ENCODE measurements around the gene AKR1C2.

DNA sequence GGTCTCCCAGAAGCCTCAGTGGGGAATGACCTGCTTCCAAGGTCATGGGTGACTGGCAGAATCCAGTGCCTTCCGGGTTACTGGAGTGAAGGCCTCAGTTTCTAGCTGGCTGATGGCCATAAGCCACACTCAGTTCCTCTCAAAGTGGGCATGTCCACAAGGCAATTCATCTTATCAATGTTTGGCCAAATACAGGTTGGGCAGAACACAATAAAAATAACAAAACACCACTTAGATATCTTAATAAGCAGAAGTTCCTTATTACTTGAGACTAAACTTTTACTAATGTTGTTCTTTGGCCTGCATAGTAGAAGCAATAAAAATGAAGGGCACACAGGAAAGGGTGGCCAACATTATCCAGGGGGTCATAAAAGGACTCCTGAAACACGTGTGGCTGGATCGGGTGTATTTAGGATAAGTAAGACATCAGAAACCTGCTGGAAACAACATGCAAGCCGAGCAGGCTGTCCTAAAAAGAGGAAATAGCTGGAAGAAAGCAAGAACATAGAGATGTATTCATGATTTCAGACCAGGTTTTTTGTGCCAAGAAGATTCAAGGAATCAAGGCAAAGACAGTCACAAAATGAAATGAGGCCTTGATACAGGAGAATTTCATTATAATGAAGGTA, 19.6 kb upstream of the AKR1C2 start:
- TF ChIP-seq, protein P1, sequence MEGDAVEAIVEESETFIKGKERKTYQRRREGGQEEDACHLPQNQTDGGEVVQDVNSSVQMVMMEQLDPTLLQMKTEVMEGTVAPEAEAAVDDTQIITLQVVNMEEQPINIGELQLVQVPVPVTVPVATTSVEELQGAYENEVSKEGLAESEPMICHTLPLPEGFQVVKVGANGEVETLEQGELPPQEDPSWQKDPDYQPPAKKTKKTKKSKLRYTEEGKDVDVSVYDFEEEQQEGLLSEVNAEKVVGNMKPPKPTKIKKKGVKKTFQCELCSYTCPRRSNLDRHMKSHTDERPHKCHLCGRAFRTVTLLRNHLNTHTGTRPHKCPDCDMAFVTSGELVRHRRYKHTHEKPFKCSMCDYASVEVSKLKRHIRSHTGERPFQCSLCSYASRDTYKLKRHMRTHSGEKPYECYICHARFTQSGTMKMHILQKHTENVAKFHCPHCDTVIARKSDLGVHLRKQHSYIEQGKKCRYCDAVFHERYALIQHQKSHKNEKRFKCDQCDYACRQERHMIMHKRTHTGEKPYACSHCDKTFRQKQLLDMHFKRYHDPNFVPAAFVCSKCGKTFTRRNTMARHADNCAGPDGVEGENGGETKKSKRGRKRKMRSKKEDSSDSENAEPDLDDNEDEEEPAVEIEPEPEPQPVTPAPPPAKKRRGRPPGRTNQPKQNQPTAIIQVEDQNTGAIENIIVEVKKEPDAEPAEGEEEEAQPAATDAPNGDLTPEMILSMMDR (IDR thresholded peaks at IDR 0.05; ENCODE audit: insufficient read depth, low read depth, low read length) = no peak
- TF ChIP-seq EZH2 (IDR thresholded peaks at IDR 0.05; ENCODE audit: insufficient read depth, low read length) = no peak
